Rectal smooth muscle tissue (tissue), 1 donor: Measurements from ENCODE around the gene PDE3A.

Source experiments
- H3K27ac ChIP-seq: one replicate; pipeline ENCODE4 v1.7.0; 2013; ENCODE audit warnings: low read depth, low read length, inconsistent platforms
- H3K27me3 ChIP-seq: one replicate; pipeline ENCODE4 v1.7.0; 2013; ENCODE audit warnings: low read length; ENCODE audit not compliant: control insufficient read depth, insufficient read depth
- H3K36me3 ChIP-seq: one replicate; pipeline ENCODE4 v1.7.0; 2013; ENCODE audit warnings: low read length; ENCODE audit not compliant: control insufficient read depth, insufficient read depth
- H3K4me1 ChIP-seq: one replicate; pipeline ENCODE4 v1.7.0; 2013; ENCODE audit warnings: low read length; ENCODE audit not compliant: control insufficient read depth, insufficient read depth
- H3K4me3 ChIP-seq: one replicate; pipeline ENCODE4 v1.7.0; 2013; ENCODE audit warnings: low read length
- H3K9ac ChIP-seq: one replicate; pipeline ENCODE4 v1.7.0; 2013; ENCODE audit warnings: low read length

Gene PDE3A

DNA sequence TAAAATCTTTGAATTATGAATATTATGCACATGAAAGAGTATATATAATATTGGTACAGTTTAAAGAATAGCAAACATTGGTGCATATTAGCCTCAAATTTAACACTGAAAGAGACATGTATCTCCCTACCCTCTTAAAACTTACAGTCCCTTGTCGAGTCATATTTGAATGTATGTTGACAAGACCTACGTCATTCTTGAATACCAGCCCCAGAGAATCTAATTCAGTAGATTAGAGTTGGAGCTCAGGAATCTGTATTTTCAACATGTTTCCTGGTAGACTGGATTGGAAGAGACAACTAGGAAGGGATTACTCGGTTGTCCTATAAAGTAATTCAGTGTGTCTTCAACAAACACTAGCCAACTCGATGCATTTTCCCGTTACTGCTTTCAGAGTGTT, 104.8 kb downstream of the PDE3A start:
- H3K27ac ChIP-seq, result no peak overlapping the region
- H3K36me3 ChIP-seq, result no peaks in the 10 kb centered on the region
- no peaks in the 10 kb centered on the region for H3K4me1 ChIP-seq
- no peak overlapping the region for H3K9ac ChIP-seq
- H3K27me3 ChIP-seq, result no peaks in the 10 kb centered on the region
- H3K4me3 ChIP-seq, result no peak overlapping the region

DNA sequence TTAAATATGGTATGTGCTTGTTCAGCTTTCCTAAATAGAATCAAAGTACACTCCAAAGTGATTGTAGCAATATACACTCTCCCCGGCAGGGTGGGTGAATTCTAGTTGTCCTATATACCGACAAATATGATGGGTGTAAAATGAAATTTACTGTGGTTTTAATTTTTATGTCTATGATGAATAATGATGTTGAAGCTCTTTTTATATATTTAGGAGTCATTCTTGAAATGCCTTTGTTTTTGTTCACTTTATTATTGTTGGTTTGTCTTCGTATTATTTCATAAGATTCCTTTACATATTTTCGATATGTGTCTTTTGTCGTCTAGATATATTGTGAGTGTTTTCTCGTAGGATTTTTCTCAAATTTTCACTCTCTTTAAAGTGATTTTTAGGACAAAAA, 105.7 kb downstream of the PDE3A start:
- H3K9ac ChIP-seq, result no peak overlapping the region
- H3K27me3 ChIP-seq, result no peaks in the 10 kb centered on the region
- no peak overlapping the region for H3K4me3 ChIP-seq
- H3K4me1 ChIP-seq, result no peaks in the 10 kb centered on the region
- no peak overlapping the region for H3K27ac ChIP-seq
- H3K36me3 ChIP-seq, result no peaks in the 10 kb centered on the region

DNA sequence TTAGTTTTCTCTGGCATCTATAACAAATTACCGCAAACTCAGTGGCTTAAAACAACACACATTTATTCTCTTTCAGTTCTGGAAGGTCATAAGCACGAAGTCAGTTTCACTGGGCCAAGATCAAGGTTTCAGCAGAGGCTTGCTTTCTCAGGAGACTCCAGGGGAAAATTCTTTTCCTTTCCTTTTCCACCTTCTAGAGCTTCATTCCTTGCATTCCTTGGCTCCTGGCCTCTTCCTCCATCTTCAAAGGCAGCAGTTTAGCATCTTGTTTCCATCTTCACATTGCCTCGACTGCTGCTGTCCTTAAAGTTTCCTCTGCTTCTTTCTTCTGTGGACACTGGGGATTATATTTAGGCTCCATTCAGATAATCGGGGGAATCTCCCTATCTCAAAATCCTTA, 106.1 kb downstream of the PDE3A start:
- Histone ChIP-seq H3K4me3 (no peak overlapping the region), H3K27me3 (no peaks in the 10 kb centered on the region), H3K36me3 (no peaks in the 10 kb centered on the region), H3K9ac (no peak overlapping the region), H3K27ac (no peak overlapping the region), H3K4me1 (no peaks in the 10 kb centered on the region)

DNA sequence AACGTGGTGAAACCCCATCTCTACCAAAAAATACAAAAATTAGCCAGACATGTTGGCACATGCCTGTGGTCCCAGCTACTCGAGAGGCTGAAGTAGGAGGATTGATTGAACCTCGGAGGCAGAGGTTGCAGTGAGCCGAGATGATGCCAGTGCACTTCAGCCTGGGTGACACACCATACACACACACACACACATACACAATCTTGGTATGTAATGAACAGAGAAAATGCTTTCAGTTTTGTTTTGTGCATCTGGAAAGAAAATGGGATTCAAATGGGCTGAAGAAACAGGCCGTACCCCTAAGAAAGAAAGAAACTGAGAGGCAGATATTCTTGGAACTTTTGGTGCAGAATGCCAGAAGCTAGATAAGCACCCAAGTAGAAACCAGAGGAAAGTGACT, 107.2 kb downstream of the PDE3A start:
- Histone ChIP-seq H3K36me3 (no peaks in the 10 kb centered on the region), H3K27ac (no peak overlapping the region), H3K9ac (no peak overlapping the region), H3K4me3 (no peak overlapping the region), H3K4me1 (no peaks in the 10 kb centered on the region), H3K27me3 (no peaks in the 10 kb centered on the region)

DNA sequence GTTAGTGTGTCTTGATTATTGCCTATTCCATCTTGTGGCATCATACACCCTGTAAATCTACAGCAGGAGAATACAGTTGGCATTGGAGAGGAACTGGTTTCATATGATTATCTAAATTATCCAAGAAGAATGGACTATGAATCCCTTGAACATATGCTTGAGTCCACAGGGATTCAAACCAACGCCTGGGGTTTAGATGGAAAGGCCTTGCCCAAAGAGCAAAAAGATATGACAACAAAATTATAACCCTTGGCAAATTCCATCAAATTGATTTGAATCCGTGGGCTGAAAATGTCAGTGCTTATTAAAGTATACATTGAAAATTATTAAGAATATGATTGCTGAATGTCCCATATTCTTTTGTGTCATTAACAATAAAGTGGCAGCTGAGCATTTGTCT, 108.2 kb downstream of the PDE3A start:
- Histone ChIP-seq H3K9ac (no peak overlapping the region), H3K4me1 (no peaks in the 10 kb centered on the region), H3K27ac (no peak overlapping the region), H3K27me3 (no peaks in the 10 kb centered on the region), H3K4me3 (no peak overlapping the region), H3K36me3 (no peaks in the 10 kb centered on the region)

DNA sequence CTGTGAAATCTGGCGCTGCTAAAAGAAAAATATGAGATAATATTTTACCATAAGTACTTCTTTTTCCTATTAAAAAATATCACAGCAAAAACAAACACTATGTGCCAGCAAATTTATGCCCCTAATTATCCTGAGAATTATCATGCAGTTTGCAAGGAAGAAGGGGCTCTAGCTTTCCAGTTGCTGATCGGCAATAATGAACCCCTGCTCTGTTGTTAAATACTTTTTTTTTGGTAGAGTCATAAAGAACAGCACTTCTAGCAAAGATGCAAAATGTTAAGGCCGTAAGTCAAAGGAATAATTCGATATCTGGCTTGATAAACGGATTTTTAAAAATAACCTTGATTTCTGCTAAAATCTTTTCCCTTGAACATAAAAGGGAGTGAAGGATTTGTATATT, 108.9 kb downstream of the PDE3A start:
- Histone ChIP-seq H3K4me1 (no peaks in the 10 kb centered on the region), H3K36me3 (no peaks in the 10 kb centered on the region), H3K27ac (no peak overlapping the region), H3K27me3 (no peaks in the 10 kb centered on the region), H3K4me3 (no peak overlapping the region), H3K9ac (no peak overlapping the region)

DNA sequence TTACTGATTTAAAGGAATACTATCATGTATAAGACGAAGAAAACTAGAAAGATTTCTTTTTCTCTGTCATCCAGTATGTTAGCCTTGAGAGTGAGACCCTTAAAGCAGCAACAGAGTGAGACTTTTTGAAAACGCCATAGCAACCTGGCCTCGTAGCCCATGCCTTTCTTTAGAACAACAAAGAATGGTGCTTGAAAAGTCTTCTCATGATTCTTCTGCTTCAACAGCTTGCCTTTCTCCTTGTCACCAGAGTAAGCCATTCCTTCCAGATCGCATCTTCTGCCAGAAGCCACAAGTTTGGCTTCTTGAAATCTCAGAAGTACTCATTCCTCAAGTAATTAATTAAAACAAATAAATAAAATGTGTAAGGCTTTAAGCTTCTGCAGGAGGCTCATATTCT, 109.3 kb downstream of the PDE3A start:
- no peak overlapping the region for H3K27ac ChIP-seq
- H3K4me1 ChIP-seq, result no peaks in the 10 kb centered on the region
- no peak overlapping the region for H3K9ac ChIP-seq
- H3K36me3 ChIP-seq, result no peaks in the 10 kb centered on the region
- H3K27me3 ChIP-seq, result no peaks in the 10 kb centered on the region
- H3K4me3 ChIP-seq, result no peak overlapping the region

DNA sequence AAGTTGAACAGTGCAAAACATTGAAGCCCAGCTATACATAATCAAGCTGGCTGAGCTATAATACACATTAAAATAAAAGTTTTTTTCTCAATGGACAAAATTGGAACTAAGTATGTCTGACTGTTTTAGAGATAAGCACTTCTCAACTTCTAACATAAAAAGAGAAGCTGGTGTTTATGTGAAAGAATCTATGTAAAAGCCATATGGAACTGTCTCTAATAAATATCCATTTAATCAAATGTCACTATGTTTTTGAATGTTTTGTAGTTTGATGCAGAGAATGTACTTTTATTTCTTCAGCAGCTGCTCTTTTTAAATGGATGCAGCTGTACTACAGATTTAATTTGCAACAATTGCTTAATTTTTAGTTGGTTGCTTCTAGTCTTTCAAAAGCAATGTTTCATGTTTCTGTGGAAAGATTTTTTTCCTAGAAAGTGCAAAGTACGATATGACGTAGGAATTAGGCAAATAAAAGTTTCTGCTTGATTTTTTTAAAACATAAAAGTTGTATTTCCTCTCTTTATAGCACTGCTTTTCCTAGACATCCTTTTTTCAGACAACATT, 114.2 kb downstream of the PDE3A start:
- Histone ChIP-seq H3K36me3 (no peaks in the 10 kb centered on the region), H3K4me3 (no peak overlapping the region), H3K4me1 (no peaks in the 10 kb centered on the region), H3K9ac (no peak overlapping the region), H3K27me3 (no peaks in the 10 kb centered on the region), H3K27ac (no peak overlapping the region)

DNA sequence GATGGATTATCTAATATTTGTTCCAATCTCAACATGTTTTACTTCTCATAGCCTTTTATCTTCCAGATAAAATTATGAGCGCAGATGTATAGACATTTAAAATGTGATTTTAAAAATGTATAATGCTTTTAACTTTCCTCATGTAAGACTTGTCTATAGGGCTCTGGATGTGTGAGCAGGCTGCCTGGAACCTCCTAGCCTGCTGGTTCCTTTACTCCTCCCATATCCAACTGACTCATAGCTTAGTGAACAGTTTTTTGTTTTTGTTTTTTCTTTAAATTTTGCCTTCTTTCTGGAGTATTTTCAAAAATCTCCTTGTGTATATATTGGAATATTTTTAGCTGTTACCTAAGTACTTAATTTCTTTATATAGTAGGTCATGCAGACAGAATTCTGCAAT, 115.4 kb downstream of the PDE3A start:
- Histone ChIP-seq H3K36me3 (no peaks in the 10 kb centered on the region), H3K27me3 (no peaks in the 10 kb centered on the region), H3K27ac (no peak overlapping the region), H3K9ac (no peak overlapping the region), H3K4me1 (no peaks in the 10 kb centered on the region), H3K4me3 (no peak overlapping the region)

DNA sequence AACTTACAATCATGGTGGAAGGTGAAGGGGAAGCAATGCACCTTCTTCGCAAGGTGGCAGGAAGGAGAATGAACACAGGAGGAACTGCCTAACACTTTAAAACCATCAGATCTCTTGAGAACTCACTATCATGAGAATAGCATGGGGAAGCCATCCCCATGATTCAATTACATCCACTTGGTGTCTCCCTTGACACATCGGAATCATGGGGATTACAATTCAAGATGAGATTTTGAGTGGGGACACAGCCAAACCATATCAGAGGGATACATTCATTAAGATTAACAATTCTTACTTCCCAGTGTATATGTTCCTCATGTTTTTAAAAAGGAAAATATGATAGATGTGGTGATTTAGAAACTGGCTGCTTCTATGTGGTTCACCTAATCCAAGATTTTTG, 117.9 kb downstream of the PDE3A start:
- Histone ChIP-seq H3K27ac (no peak overlapping the region), H3K27me3 (no peaks in the 10 kb centered on the region), H3K4me3 (no peak overlapping the region), H3K9ac (no peak overlapping the region), H3K4me1 (no peaks in the 10 kb centered on the region), H3K36me3 (no peaks in the 10 kb centered on the region)

DNA sequence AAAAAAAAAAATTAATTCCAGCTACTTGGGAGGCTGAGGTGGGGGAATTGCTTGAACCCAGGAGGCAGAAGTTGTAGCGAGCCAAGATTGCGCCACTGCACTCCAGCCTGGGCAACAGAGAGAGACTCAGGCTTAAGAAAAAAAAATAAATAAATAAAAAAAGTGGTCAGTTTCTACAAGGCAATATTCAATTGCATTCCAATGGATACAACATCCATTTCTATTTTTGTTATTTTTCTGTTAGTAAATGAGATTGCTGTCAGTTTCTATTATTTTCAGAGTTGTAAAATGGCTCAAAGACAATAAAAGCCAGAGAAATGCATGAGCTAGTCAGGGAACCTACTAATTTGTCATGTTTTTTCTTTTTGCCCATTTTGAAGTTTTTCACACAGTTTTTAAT, 119.2 kb downstream of the PDE3A start:
- H3K36me3 ChIP-seq, result no peaks in the 10 kb centered on the region
- no peaks in the 10 kb centered on the region for H3K27me3 ChIP-seq
- no peak overlapping the region for H3K27ac ChIP-seq
- H3K9ac ChIP-seq, result no peak overlapping the region
- H3K4me1 ChIP-seq, result no peaks in the 10 kb centered on the region
- H3K4me3 ChIP-seq, result no peak overlapping the region

DNA sequence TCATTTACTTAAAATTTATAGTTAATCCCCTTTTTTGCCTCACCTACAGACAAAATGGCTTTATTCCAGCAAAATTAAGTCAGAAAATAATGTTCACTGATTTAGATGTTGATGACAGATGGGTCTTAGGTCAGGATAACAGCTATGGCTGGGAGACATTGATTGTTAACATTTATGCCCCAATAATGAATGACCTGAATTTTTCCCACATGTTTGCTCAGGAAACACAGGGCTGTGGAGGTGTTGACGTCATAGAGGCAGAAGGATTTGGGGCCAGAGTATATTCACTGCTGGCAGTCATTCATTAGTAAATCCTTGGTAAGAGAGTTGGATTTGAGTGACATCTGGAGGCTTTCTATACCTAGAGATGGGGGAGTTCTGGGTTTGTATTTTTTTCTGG, 121.3 kb downstream of the PDE3A start:
- Histone ChIP-seq H3K9ac (no peak overlapping the region), H3K4me1 (no peaks in the 10 kb centered on the region), H3K27ac (no peak overlapping the region), H3K36me3 (no peaks in the 10 kb centered on the region), H3K27me3 (no peaks in the 10 kb centered on the region), H3K4me3 (no peak overlapping the region)

DNA sequence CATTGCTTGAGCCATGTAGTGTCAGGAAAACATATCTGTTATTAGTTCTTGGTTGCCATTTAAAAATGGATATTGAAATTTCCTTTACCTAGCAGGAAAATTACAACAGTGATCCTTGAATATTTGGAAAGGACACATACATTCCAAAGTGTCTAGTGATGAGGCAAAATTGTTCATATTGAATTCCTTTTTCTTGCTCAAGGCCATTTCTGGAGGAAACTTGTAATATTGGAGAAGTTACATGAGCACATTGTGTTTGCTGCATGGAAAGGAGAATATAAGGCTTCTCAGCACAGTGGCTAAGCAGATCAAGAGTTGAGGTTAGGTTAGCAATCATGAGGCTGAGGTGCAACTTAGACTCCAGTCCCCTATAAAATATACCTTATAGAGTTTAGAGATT, 121.9 kb downstream of the PDE3A start:
- Histone ChIP-seq H3K36me3 (no peaks in the 10 kb centered on the region), H3K9ac (no peak overlapping the region), H3K27me3 (no peaks in the 10 kb centered on the region), H3K4me1 (peaks cover 2% of the 10 kb centered on the region), H3K4me3 (no peak overlapping the region), H3K27ac (no peak overlapping the region)
